ENCODE results near the gene NCAM2.

GRCh38 chr21:21230672-21231071 lies 232.5 kb downstream of the NCAM2 start:
- TF ChIP-seq CTCF (IDR thresholded peaks at IDR 0.05) (no peak), POLR2AphosphoS5 (IDR thresholded peaks at IDR 0.05) (no peak), POLR2A (IDR thresholded peaks at IDR 0.05) (no peak)
